GM21737 (cell line): ENCODE data around the gene RBMS3.
"Not testable (repeated sequence)": the region's sequence is repeated elsewhere in the genome, so short reads cannot be mapped to it uniquely, and the experiment has no call there.

Source experiments
- ATAC-seq: cut with Tn5 transposase; IDR thresholded peaks from one replicate; pipeline ENCODE4 v1.9.1; 2021; ENCODE audit warnings: mild to moderate bottlenecking, moderate library complexity; ENCODE audit not compliant: unreplicated experiment

RBMS3 gene

DNA sequence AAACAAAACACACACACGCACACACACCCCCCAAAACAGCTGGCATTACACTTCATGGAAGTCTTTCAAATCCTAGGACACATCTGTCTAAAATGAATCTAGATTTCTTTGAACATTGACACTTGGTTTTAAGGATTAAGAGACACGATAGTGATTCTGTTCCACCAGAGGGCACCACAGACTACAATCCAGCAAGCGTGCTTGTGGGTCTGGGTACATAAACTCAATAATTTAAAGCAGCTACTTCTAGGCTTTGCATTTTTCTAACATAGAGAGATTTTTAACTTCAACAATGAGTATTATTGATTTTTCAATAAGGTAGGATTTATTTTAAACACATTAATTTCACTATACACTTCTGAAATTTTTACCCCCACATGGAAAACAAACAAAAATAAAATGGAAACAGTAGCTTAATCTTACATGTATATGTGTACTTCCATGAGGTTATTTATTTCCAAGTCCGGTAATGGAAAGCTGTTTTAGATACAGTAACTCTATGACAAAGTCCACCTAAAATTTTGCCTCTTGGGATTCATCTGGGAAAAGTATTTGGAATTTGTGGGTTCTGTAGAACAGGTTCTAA, 761.5 kb downstream of the RBMS3 start:
- no peak for ATAC-seq

DNA sequence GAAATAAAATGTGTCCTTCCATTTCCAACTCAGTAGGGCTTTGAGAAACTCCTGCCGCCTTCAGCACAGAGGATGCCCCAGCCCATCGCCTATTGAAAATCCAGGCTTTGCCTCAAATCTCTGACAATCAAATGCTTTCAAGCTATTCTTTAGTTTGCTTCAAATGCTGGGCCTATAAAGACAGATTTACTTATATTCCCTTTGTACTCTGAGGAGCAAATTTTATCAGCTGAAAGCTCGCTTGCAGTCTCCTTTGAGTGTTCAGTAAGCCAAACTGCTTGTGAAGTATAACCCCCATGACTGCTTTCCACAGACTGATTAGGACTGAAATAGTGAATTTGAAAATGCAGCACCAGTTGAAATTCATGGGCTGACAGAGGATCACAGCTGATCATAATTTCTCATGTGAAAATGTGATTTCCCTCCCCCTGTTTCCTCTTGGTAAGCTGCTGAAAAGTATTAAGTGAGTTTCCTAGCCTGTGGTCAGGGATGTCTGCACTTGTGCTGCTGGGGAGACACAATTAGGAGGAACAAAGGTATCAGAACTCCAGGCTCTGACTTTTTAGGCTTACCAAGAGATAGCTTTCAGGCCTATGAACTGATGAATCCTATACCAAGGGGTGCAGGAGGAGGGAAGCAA, 762.2 kb downstream of the RBMS3 start:
- no peak for ATAC-seq

DNA sequence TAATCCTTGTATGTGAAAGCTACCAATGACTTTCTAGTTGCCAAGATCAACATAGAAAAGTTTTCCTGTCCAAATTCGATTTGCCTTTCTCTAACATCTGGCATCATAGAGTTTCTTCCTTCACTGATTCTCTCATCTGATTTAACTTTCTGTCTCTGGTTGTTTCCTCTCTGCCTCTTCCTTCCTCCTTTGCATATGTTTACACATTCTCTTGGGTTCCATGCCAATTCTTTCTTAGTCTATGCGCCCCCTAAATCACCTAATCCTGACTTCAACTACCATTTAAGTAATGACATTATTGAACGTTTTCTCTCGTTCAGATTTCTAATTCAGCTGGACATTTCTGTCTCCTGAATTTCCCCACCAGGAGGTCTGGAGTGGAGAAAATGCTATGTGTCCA, 763.6 kb downstream of the RBMS3 start:
- ATAC-seq: no peak

DNA sequence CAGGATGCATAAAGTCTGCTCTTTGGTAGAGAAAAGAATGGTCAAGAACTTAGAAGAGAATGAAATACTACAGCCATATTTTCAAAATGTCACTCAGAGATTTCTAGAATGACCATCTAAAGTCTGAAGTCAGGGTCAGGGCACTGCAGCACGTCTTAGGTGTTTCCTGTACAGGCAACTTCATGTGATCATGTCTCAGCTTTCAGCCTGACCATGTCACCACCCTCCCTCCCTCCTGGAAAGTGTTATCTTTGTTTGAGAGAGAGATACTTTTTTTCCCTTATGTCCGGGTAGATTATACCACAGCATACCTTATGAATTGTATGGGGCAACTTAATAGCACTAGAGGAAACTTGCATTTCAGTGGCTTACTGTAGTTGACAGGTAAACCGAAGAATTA, 767.6 kb downstream of the RBMS3 start:
- no peak for ATAC-seq

DNA sequence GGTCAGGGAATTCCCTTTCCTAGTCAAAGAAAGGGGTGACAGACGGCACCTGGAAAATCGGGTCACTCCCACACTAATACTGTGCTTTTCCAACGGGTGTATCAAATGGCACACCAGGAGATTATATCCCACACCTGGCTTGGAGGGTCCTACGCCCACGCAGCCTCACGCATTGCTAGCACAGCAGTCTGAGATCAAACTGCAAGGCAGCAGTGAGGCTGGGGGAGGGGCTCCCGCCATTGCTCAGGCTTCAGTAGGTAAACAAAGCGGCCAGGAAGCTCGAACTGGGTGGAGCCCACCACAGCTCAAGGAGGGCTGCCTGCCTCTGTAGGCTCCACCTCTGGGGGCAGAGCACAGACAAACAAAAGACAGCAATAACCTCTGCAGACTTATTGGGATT, 769.2 kb downstream of the RBMS3 start:
- ATAC-seq: not testable (repeated sequence)

DNA sequence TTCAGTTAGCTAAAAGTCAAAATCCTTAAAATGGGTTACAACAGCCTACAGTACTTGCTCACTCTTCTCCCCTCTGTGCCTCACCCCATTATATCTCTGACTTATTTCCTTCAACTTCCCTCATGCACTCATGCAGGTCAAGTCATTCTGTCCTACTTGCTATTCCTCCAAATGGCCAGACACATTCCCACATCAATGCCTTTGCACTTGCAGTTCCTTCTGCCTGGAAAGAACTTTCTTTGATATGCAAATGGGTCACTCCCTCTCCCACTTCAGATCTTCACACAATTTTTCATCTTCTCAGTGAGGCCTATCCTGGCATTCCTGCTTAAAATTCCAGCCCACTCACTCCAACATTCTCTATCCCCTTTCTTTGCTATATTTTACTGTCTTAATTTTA, 778.4 kb downstream of the RBMS3 start:
- ATAC-seq: no peak
